IMR-90 (cell line): Measurements from ENCODE around the gene CRLF2. TPM values are rescaled to one million over a fixed set of nuclear protein-coding genes. Genes with fewer than 3 reads are reported as not detected.

Experiments used
- ATAC-seq: fragments of 200-7000 bp; cut with Tn5 transposase; 2 replicates; pipeline ENCODE4 v1.9.1; 2020; ENCODE audit warnings: low read depth, mild to moderate bottlenecking, moderate library complexity
- BruUV-seq: library from RNA; stranded (reverse); fragments of 400-500 nt; replicated peaks from 2 replicates; lab custom pipeline; 2021; lab: Mats Ljungman, UMichigan
- CTCF ChIA-PET: fragments of 300-600 bp; formaldehyde crosslinking; extraction: SDS; loops from one replicate; lab custom pipeline; 2021; ENCODE audit warnings: antibody characterized with exemption; lab: Yijun Ruan, JAX
- POLR2A ChIA-PET: fragments of 300-600 bp; sonication (Branson Sonifier 250); formaldehyde crosslinking; loops from one replicate; lab custom pipeline; 2022; ENCODE audit warnings: antibody characterized with exemption; ENCODE audit not compliant: unreplicated experiment; lab: Charles Lee
- DNase-seq: peaks from one replicate; pipeline ENCODE4 v3.0.0; 2013
- H2AFZ ChIP-seq: replicated peaks from 2 replicates; pipeline ENCODE3; 2013; ENCODE audit warnings: low read length, mild to moderate bottlenecking; ENCODE audit not compliant: poor library complexity
- H2AK5ac ChIP-seq: 2 replicates; pipeline ENCODE4 v1.6.1; 2013; ENCODE audit warnings: low read depth, low read length, inconsistent platforms
- H2AK9ac ChIP-seq: replicated peaks from 2 replicates; pipeline ENCODE3; 2013; ENCODE audit warnings: mild to moderate bottlenecking, low read depth, low read length, moderate library complexity; ENCODE audit not compliant: poor library complexity
- H2BK120ac ChIP-seq: 2 replicates; pipeline ENCODE4 v1.6.1; 2013; ENCODE audit warnings: low read depth, low read length, inconsistent platforms
- H2BK15ac ChIP-seq: 3 replicates; pipeline ENCODE4 v1.6.1; 2013; ENCODE audit warnings: low read depth, low read length, inconsistent platforms
- H2BK20ac ChIP-seq: 2 replicates; pipeline ENCODE4 v1.6.1; 2013; ENCODE audit warnings: low read depth, mild to moderate bottlenecking, inconsistent platforms, low read length, moderate library complexity
- H2BK5ac ChIP-seq: 2 replicates; pipeline ENCODE4 v1.6.1; 2013; ENCODE audit warnings: mild to moderate bottlenecking, low read depth, low read length, inconsistent platforms; ENCODE audit not compliant: poor library complexity, severe bottlenecking
- H3K14ac ChIP-seq: replicated peaks from 2 replicates; pipeline ENCODE4 v1.6.1; 2013; ENCODE audit warnings: low read depth, low read length, inconsistent platforms
- H3K18ac ChIP-seq: 2 replicates; pipeline ENCODE4 v1.6.1; 2013; ENCODE audit warnings: low read depth, low read length, control low read depth
- H3K23ac ChIP-seq: 2 replicates; pipeline ENCODE4 v1.6.1; 2013; ENCODE audit warnings: low read depth, low read length, inconsistent platforms
- H3K27ac ChIP-seq: 2 replicates; pipeline ENCODE4 v1.5.1; 2013; ENCODE audit warnings: mild to moderate bottlenecking, control low read depth, low read length; ENCODE audit not compliant: insufficient read depth
- H3K27me3 ChIP-seq: 2 replicates; pipeline ENCODE4 v1.6.1; 2013; ENCODE audit warnings: low read length; ENCODE audit not compliant: control insufficient read depth, insufficient read depth
- H3K36me3 ChIP-seq: 2 replicates; pipeline ENCODE4 v1.6.1; 2013; ENCODE audit warnings: low read length, mixed read lengths; ENCODE audit not compliant: control insufficient read depth, insufficient read depth
- H3K4ac ChIP-seq: 2 replicates; pipeline ENCODE4 v1.6.1; 2013; ENCODE audit warnings: low read depth, low read length, inconsistent platforms
- H3K4me1 ChIP-seq: 2 replicates; pipeline ENCODE4 v1.6.1; 2013; ENCODE audit warnings: low read length, mixed read lengths; ENCODE audit not compliant: control insufficient read depth, insufficient read depth
- H3K4me2 ChIP-seq: 2 replicates; pipeline ENCODE4 v1.6.1; 2013; ENCODE audit warnings: low read depth, mild to moderate bottlenecking, control low read depth, low read length, moderate library complexity
- H3K4me3 ChIP-seq: 2 replicates; pipeline ENCODE4 v1.5.1; 2013; ENCODE audit warnings: low read depth, mild to moderate bottlenecking, control low read depth, low read length, moderate library complexity; ENCODE audit not compliant: insufficient read depth
- H3K56ac ChIP-seq: 2 replicates; pipeline ENCODE4 v1.6.1; 2013; ENCODE audit warnings: low read length, inconsistent platforms; ENCODE audit not compliant: insufficient read depth; ENCODE audit errors: extremely low read depth
- H3K79me1 ChIP-seq, 2 experiments: 2 replicates each; pipeline ENCODE4 v1.6.1; 2013; ENCODE audit warnings: low read length in 2 of 2, inconsistent platforms in 1 of 2, low read depth in 1 of 2
- H3K9ac ChIP-seq: 2 replicates; pipeline ENCODE4 v1.6.1; 2013; ENCODE audit warnings: low read depth, low read length, control low read depth
- H3K9me1 ChIP-seq: 2 replicates; pipeline ENCODE4 v1.6.1; 2013; ENCODE audit warnings: low read length, inconsistent platforms; ENCODE audit not compliant: insufficient read depth
- H3K9me3 ChIP-seq: 2 replicates; pipeline ENCODE4 v1.6.1; 2013; ENCODE audit warnings: low read length; ENCODE audit not compliant: control insufficient read depth, insufficient read depth
- H4K20me1 ChIP-seq: 2 replicates; pipeline ENCODE4 v1.6.1; 2013; ENCODE audit warnings: low read length, inconsistent platforms; ENCODE audit not compliant: insufficient read depth
- H4K5ac ChIP-seq: 2 replicates; pipeline ENCODE4 v1.6.1; 2013; ENCODE audit warnings: mild to moderate bottlenecking, low read depth, low read length, control low read depth
- H4K8ac ChIP-seq, 2 experiments: 2 replicates each; pipeline ENCODE4 v1.6.1; 2013; ENCODE audit warnings: low read depth in 2 of 2, low read length in 2 of 2, control low read depth in 1 of 2, inconsistent platforms in 1 of 2
- H4K91ac ChIP-seq: 2 replicates; pipeline ENCODE4 v1.6.1; 2013; ENCODE audit warnings: low read depth, low read length, inconsistent platforms; ENCODE audit not compliant: insufficient read depth
- BHLHE40 ChIP-seq: fragments of 150-350 bp; IDR thresholded peaks from 2 replicates; pipeline ENCODE4 v1.6.1; 2016; ENCODE audit warnings: mild to moderate bottlenecking, low read depth, low read length
- CEBPB ChIP-seq: IDR thresholded peaks from 2 replicates; pipeline ENCODE4 v1.6.1; 2012; ENCODE audit warnings: low read depth, low read length, improper control_type of control experiment
- CHD1 ChIP-seq: IDR thresholded peaks from 2 replicates; pipeline ENCODE4 v1.6.1; 2012; ENCODE audit warnings: low read depth, low read length, improper control_type of control experiment
- CTCF ChIP-seq: conservative IDR thresholded peaks from 2 replicates; pipeline ENCODE4 v1.5.1; 2012; ENCODE audit warnings: mild to moderate bottlenecking, low read depth, low read length, improper control_type of control experiment
- MAFK ChIP-seq: IDR thresholded peaks from 2 replicates; pipeline ENCODE4 v1.6.1; 2012; ENCODE audit warnings: low read depth, low read length, improper control_type of control experiment
- MAZ ChIP-seq: IDR thresholded peaks from 2 replicates; pipeline ENCODE4 v1.6.1; 2012; ENCODE audit warnings: low read depth, mild to moderate bottlenecking, low read length, improper control_type of control experiment, moderate library complexity, borderline replicate concordance
- MXI1 ChIP-seq: IDR thresholded peaks from 2 replicates; pipeline ENCODE4 v1.6.1; 2012; ENCODE audit warnings: low read depth, mild to moderate bottlenecking, low read length, moderate library complexity, borderline replicate concordance
- POLR2A ChIP-seq: IDR thresholded peaks from 2 replicates; pipeline ENCODE4 v1.6.1; 2012; ENCODE audit warnings: mild to moderate bottlenecking, low read depth, low read length
- RAD21 ChIP-seq: IDR thresholded peaks from 2 replicates; pipeline ENCODE4 v1.6.1; 2012; ENCODE audit warnings: low read length, improper control_type of control experiment
- RCOR1 ChIP-seq: IDR thresholded peaks from 2 replicates; pipeline ENCODE4 v1.6.1; 2012; ENCODE audit warnings: mild to moderate bottlenecking, low read length, improper control_type of control experiment; ENCODE audit not compliant: insufficient replicate concordance
- RFX5 ChIP-seq: IDR thresholded peaks from 2 replicates; pipeline ENCODE4 v1.8.0; 2012; ENCODE audit warnings: low read depth, mild to moderate bottlenecking, low read length, moderate library complexity
- SMC3 ChIP-seq: fragments of 150-350 bp; IDR thresholded peaks from 2 replicates; pipeline ENCODE4 v1.6.1; 2016; ENCODE audit warnings: low read depth, mild to moderate bottlenecking, antibody characterized with exemption, low read length, moderate library complexity
- USF2 ChIP-seq: fragments of 150-350 bp; IDR thresholded peaks from 2 replicates; pipeline ENCODE4 v1.6.1; 2017; ENCODE audit warnings: mild to moderate bottlenecking, antibody characterized with exemption, low read length, low read depth
- WGBS, 2 experiments: methylation state at CpG; one replicate each; pipeline versions ENCODE4 v1.1.5 to v1.1.7; 2013; ENCODE audit warnings: missing lambda C conversion rate in 2 of 2; ENCODE audit not compliant: insufficient read length in 1 of 2; ENCODE audit errors: extremely low coverage in 2 of 2; 5-methylcytosine and 5-hydroxymethylcytosine counted together
- dilution Hi-C: fragments of 300-500 bp; cut with HindIII; formaldehyde crosslinking; loops from one replicate; pipeline ENCODE4 v1.14.3; 2018; ENCODE audit warnings: low sequenced_read_pairs; ENCODE audit not compliant: unreplicated experiment
- in situ Hi-C: fragments of 300-500 bp; cut with MboI; formaldehyde crosslinking; loops from 3 replicates; pipeline ENCODE4 v1.14.3; 2019; ENCODE audit warnings: low sequenced_read_pairs, inconsistent platforms, mixed read lengths
- intact Hi-C: fragments of 100-400 bp; cut with micrococcal nuclease; formaldehyde crosslinking; loops from 2 replicates; pipeline ENCODE4 v1.10.0; 2022
- polyA plus RNA-seq, 3 experiments: library from polyadenylated mRNA; depleted of rRNA; stranded (reverse); fragments of >200 nt; gene quantifications; 2 replicates each; pipeline ENCODE4 v1.2.3, GENCODE V29; 2012; ENCODE audit warnings: low replicate concordance in 1 of 3
- total RNA-seq: library from RNA; depleted of rRNA; stranded (reverse); fragments of >200 nt; gene quantifications from 2 replicates; pipeline ENCODE4 v1.2.3, GENCODE V29; 2012
- TF ChIP-seq, protein P1 (sequence below): fragments of 150-350 bp; IDR thresholded peaks from 2 replicates; pipeline ENCODE4 v1.6.1; 2016; ENCODE audit warnings: low read depth, mild to moderate bottlenecking, low read length, moderate library complexity, borderline replicate concordance

The CRLF2 gene
- total and polyA plus RNA-seq, 2 of the 4 experiments (the other 2 are of a cell fraction): not detected

GRCh38 chrX:1172496-1172895 is 40.0 kb downstream of the CRLF2 start:
- Histone ChIP-seq H3K23ac (no peak overlapping the region), H3K4me3 (no peak overlapping the region), H4K91ac (no peak overlapping the region), H4K8ac (no peak overlapping the region), H3K14ac (no peak overlapping the region), H2BK120ac (no peak overlapping the region), H4K5ac (no peak overlapping the region), H3K56ac (no peak overlapping the region), H2AK5ac (no peak overlapping the region), H3K9ac (no peak overlapping the region), H2BK20ac (no peak overlapping the region), H3K4me2 (no peak overlapping the region), H2BK5ac (no peak overlapping the region), H3K36me3 (no peaks in the 10 kb centered on the region), H2AK9ac (no peak overlapping the region), H3K79me1 (no peaks in the 10 kb centered on the region), H3K9me1 (no peaks in the 10 kb centered on the region), H3K18ac (no peak overlapping the region), H3K9me3 (no peaks in the 10 kb centered on the region; the same call in 1 of the 2 replicates), H3K27me3 (no peaks in the 10 kb centered on the region), H4K20me1 (no peaks in the 10 kb centered on the region), H3K4ac (no peak overlapping the region), H3K27ac (no peak overlapping the region), H2AFZ (no peak overlapping the region), H3K4me1 (no peaks in the 10 kb centered on the region), H2BK15ac (no peak overlapping the region)
- DNase-seq (no peak), ATAC-seq (no peak)
- no CpG with 5 or more reads among the region's 13 CpGs for WGBS, 2 experiments
- ChIA-PET POLR2A (no interaction called here), CTCF (no interaction called here)
- no TSS peak for BruUV-seq
- dilution Hi-C loops: no loop called here
- TF ChIP-seq MXI1: no peak
- TF ChIP-seq USF2: no peak
- TF ChIP-seq RFX5: no peak
- no peak for TF ChIP-seq CHD1
- no peak for TF ChIP-seq RCOR1
- TF ChIP-seq SMC3: no peak
- TF ChIP-seq MAZ: no peak
- TF ChIP-seq RAD21: no peak
- TF ChIP-seq POLR2A: no peak
- TF ChIP-seq BHLHE40: no peak
- no peak for TF ChIP-seq CTCF
- no peak for TF ChIP-seq CEBPB
- no peak for TF ChIP-seq MAFK
- TF ChIP-seq, protein P1, sequence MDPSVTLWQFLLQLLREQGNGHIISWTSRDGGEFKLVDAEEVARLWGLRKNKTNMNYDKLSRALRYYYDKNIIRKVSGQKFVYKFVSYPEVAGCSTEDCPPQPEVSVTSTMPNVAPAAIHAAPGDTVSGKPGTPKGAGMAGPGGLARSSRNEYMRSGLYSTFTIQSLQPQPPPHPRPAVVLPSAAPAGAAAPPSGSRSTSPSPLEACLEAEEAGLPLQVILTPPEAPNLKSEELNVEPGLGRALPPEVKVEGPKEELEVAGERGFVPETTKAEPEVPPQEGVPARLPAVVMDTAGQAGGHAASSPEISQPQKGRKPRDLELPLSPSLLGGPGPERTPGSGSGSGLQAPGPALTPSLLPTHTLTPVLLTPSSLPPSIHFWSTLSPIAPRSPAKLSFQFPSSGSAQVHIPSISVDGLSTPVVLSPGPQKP: no peak
- in situ Hi-C loops: no loop called here
- intact Hi-C loops: no loop called here
